OCI-LY3 (cell line): Measurements from ENCODE around the gene ATP9A.

Experiments
- CTCF ChIP-seq: fragments of 200-600, 300-600 bp; sonication (generic); IDR thresholded peaks from 2 replicates; pipeline ENCODE4 v1.5.1; 2014; ENCODE audit warnings: antibody characterized with exemption, low read length, low read depth
- EZH2phosphoT487 ChIP-seq: fragments of 200-600 bp; shearing (Covaris generic); IDR thresholded peaks from 2 replicates; pipeline ENCODE4 v1.6.1; 2018; ENCODE audit warnings: antibody characterized with exemption, mixed run types, low read depth

- TF ChIP-seq CTCF (no peak), EZH2phosphoT487 (no peak)
Measured at GRCh38 chr20:51810155-51811041, 42.2 kb upstream of the ATP9A start.
